Measurements from ENCODE around the gene ADAM8.

Gene ADAM8

GRCh38 chr10:133299738-133300137 is 23.1 kb upstream of the ADAM8 start:
- Mint-ChIP-seq H3K36me3 (peaks cover 46 to 63% of the 10 kb centered on the region in 2 donors), H3K27ac (no peak overlapping the region), H3K27me3 (no peaks in the 10 kb centered on the region), H3K4me3 (no peak overlapping the region), H3K4me1 (peaks cover 7 to 15% of the 10 kb centered on the region in 2 donors), H3K9me3 (no peaks in the 10 kb centered on the region)
- DNase-seq (no peak), ATAC-seq (replicated peaks) (no peak)

DNA sequence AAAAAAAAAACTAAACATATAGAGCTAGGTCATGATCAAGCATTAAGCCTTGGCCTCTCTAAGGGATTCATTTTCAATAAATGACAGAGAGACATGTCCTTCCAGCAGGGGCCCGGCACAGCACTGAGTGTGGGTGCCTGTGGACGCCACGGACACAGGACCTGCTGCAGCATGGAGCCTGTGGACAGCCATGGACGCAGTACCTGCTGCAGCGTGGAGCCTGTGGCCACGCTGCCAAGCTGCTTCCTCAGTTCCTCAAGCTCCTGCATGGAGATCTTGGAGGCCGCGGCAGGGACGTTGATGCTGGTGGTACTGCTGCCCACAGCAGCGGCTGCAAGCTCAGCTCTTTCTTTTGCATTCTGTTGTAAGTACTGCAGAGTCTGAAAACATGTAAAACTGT is 22.6 kb upstream of the ADAM8 start:
- H3K27ac Mint-ChIP-seq = no peak overlapping the region

GRCh38 chr10:133298466-133298865 is 21.8 kb upstream of the ADAM8 start:
- Mint-ChIP-seq H3K9me3 (no peaks in the 10 kb centered on the region), H3K27me3 (no peaks in the 10 kb centered on the region), H3K36me3 (peaks cover 55 to 69% of the 10 kb centered on the region in 2 donors), H3K27ac (no peak overlapping the region), H3K4me1 (peaks cover 6 to 11% of the 10 kb centered on the region in 2 donors), H3K4me3 (no peak overlapping the region)
- ATAC-seq (replicated peaks) (no peak), DNase-seq (no peak)

More for the DNA sequence above, 22.6 kb upstream of the ADAM8 start:
- Mint-ChIP-seq H3K36me3 (peaks cover 49 to 67% of the 10 kb centered on the region in 2 donors), H3K4me3 (no peak overlapping the region), H3K4me1 (peaks cover 7 to 14% of the 10 kb centered on the region in 2 donors), H3K27me3 (no peaks in the 10 kb centered on the region), H3K9me3 (no peaks in the 10 kb centered on the region)
- ATAC-seq (replicated peaks) = no peak
- DNase-seq = no peak

DNA sequence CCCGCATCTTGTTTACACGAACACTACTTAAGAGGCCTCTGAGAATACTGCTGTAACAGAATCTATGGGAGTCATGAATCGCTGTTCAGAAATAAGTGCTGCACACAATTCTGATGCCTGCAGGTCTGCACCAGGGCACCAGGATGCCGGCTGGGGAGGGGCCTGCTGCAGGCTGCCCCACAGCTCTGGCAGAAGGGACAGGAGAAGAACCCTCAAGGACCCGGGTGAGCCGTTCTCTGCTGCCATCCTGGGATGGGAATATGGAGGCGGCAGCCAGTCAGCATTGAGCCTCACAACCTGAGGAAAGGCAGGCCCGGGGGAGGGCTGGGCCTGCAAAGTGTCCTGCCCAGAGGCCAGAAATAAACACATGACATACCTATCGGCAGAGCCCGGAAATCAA is 20.8 kb upstream of the ADAM8 start:
- peaks cover 6 to 8% of the 10 kb centered on the region in 2 donors for H3K4me1 Mint-ChIP-seq

GRCh38 chr10:133295426-133296320 is 19.0 kb upstream of the ADAM8 start:
- no peak for ATAC-seq (replicated peaks)
- Mint-ChIP-seq H3K4me3 (no peak overlapping the region), H3K4me1 (peaks cover 4 to 7% of the 10 kb centered on the region in 2 donors), H3K36me3 (peaks cover 48 to 62% of the 10 kb centered on the region in 2 donors), H3K9me3 (no peaks in the 10 kb centered on the region), H3K27me3 (no peaks in the 10 kb centered on the region), H3K27ac (peak overlapping the region; percentile 5)
- DNase-seq = no peak

More for the DNA sequence above, 20.8 kb upstream of the ADAM8 start:
- H3K4me3 Mint-ChIP-seq = no peak overlapping the region
- H3K27me3 Mint-ChIP-seq = no peaks in the 10 kb centered on the region
- H3K36me3 Mint-ChIP-seq = peaks cover 52 to 67% of the 10 kb centered on the region in 2 donors
- H3K9me3 Mint-ChIP-seq = no peaks in the 10 kb centered on the region
- ATAC-seq (replicated peaks) = no peak
- DNase-seq = no peak
- no peak overlapping the region for H3K27ac Mint-ChIP-seq

DNA sequence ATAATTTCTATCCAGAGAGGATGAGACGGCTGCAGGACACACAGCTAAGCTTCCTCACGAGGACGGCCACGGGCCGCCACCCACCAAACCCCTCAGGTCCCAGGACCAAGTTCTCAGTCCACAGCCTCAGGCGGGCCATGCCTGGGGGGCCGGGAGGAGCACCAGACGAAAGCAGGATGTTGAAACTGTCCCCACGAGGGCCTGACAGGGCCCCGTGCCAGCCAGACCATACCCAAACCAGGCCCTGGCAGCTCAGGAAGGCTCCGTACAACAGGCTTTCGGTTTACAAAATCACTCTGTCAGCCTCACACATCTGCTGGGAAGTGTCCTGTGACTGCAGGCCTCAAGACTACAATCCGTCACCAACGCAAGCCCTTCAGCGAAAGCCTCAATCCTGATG is 17.5 kb upstream of the ADAM8 start:
- H3K4me1 Mint-ChIP-seq = peaks cover 3 to 7% of the 10 kb centered on the region in 2 donors
- no peaks in the 10 kb centered on the region for H3K9me3 Mint-ChIP-seq
- ATAC-seq (replicated peaks) (no peak), DNase-seq (no peak)
- peaks cover 43 to 58% of the 10 kb centered on the region in 2 donors for H3K36me3 Mint-ChIP-seq
- no peaks in the 10 kb centered on the region for H3K27me3 Mint-ChIP-seq
- no peak overlapping the region for H3K27ac Mint-ChIP-seq
- no peak overlapping the region for H3K4me3 Mint-ChIP-seq

DNA sequence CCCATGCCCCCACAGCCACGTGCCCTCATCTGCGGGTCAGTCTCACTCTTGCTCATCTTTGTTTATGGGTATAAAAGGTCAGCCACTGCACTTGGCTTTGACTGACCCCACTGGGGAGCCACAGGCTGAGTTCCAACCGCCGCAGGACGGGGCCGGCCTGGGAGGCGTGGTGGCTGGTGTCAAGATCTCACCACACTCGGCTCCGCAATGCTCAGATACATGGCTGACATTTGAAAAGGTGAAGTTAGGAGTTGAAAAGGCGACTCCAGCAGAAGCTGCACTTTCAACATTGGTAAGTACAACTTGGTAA is 17.1 kb upstream of the ADAM8 start:
- DNase-seq (no peak), ATAC-seq (replicated peaks) (no peak)
- H3K4me1 Mint-ChIP-seq = peaks cover 3 to 7% of the 10 kb centered on the region in 2 donors
- H3K9me3 Mint-ChIP-seq = no peaks in the 10 kb centered on the region
- no peak overlapping the region for H3K4me3 Mint-ChIP-seq
- peaks cover 43 to 60% of the 10 kb centered on the region in 2 donors for H3K36me3 Mint-ChIP-seq
- no peaks in the 10 kb centered on the region for H3K27me3 Mint-ChIP-seq
- no peak overlapping the region for H3K27ac Mint-ChIP-seq

- Mint-ChIP-seq H3K27ac (no peak overlapping the region), H3K27me3 (no peaks in the 10 kb centered on the region), H3K4me3 (no peak overlapping the region), H3K9me3 (no peaks in the 10 kb centered on the region), H3K36me3 (peaks cover 41 to 59% of the 10 kb centered on the region in 2 donors), H3K4me1 (peaks cover 3 to 7% of the 10 kb centered on the region in 2 donors)
- no peak for DNase-seq
- no peak for ATAC-seq (replicated peaks)
These were observed 16.5 kb upstream of the ADAM8 start for GRCh38 chr10:133292919-133293809.

GRCh38 chr10:133289761-133290160 is 13.1 kb upstream of the ADAM8 start:
- H3K36me3 Mint-ChIP-seq = peaks cover 49 to 65% of the 10 kb centered on the region in 2 donors

GRCh38 chr10:133287832-133288500 is 11.3 kb upstream of the ADAM8 start:
- H3K4me1 Mint-ChIP-seq = no peaks in the 10 kb centered on the region
- H3K9me3 Mint-ChIP-seq = no peaks in the 10 kb centered on the region
- peak overlapping the region; percentile 67 for H3K27ac Mint-ChIP-seq
- peaks cover 51 to 67% of the 10 kb centered on the region in 2 donors for H3K36me3 Mint-ChIP-seq
- no peaks in the 10 kb centered on the region for H3K27me3 Mint-ChIP-seq
- H3K4me3 Mint-ChIP-seq = no peak overlapping the region
- no peak for ATAC-seq (replicated peaks)
- DNase-seq = no peak

More at GRCh38 chr10:133289761-133290160, 13.1 kb upstream of the ADAM8 start:
- ATAC-seq (replicated peaks) = no peak
- Mint-ChIP-seq H3K27ac (no peak overlapping the region), H3K27me3 (no peaks in the 10 kb centered on the region), H3K4me1 (peaks cover 3 to 7% of the 10 kb centered on the region in 2 donors), H3K4me3 (no peak overlapping the region), H3K9me3 (no peaks in the 10 kb centered on the region)
- DNase-seq = no peak

GRCh38 chr10:133286366-133286765 is 9.7 kb upstream of the ADAM8 start:
- ATAC-seq (replicated peaks) (no peak), DNase-seq (no peak)
- Mint-ChIP-seq H3K4me1 (no peaks in the 10 kb centered on the region), H3K36me3 (peaks cover 58 to 75% of the 10 kb centered on the region in 2 donors), H3K27ac (no peak overlapping the region), H3K27me3 (no peaks in the 10 kb centered on the region), H3K4me3 (no peak overlapping the region), H3K9me3 (no peaks in the 10 kb centered on the region)

DNA sequence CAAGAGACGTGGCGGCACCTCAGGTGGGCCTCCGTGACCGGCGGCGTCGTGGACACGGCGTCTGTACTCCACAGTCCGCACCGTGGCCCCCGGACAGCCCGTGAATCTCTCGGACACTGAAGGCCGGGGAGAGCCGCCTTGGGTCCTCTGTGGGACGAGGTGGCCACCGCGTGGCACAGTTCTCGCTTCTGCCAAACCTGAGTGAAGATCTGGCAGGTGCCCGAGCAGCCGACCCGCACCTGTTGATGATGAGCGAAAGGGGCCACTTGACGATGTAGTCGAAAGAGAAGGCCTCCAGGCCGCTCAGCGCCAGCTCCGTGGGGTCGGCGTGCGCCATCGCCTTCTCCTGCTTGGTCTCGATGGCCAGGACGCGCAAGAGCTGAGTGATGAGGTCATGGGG is 8.5 kb upstream of the ADAM8 start:
- no peak for DNase-seq
- H3K27me3 Mint-ChIP-seq = no peaks in the 10 kb centered on the region
- H3K4me3 Mint-ChIP-seq = no peak overlapping the region
- peaks cover 0 to 3% of the 10 kb centered on the region in 2 donors for H3K4me1 Mint-ChIP-seq
- no peak overlapping the region for H3K27ac Mint-ChIP-seq
- H3K9me3 Mint-ChIP-seq = no peaks in the 10 kb centered on the region
- H3K36me3 Mint-ChIP-seq = peaks cover 61 to 74% of the 10 kb centered on the region in 2 donors
- no peak for ATAC-seq (replicated peaks)

DNA sequence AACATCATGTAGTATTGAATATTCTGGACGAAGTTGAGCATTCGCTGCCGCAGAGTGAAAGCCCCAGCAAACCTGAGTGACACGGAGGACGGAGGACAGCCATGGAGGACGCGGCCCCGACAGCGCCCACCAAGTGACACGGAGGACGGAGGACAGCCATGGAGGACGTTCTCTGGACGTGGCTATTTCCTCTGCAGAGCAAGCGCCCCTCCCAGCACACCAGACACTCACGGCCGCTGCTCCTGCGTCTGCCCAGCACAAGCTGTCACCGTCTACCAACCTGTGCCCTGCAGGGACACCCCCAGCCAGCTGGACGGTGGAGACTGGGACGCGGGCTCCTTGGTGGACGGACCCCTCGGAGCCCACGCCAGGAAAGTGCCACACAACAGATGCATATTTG is 7.3 kb upstream of the ADAM8 start:
- H3K27ac Mint-ChIP-seq = no peak overlapping the region
- H3K36me3 Mint-ChIP-seq = peaks cover 58 to 70% of the 10 kb centered on the region in 2 donors
- DNase-seq = no peak
- H3K9me3 Mint-ChIP-seq = no peaks in the 10 kb centered on the region
- H3K27me3 Mint-ChIP-seq = no peaks in the 10 kb centered on the region
- peaks cover 2 to 16% of the 10 kb centered on the region in 2 donors for H3K4me1 Mint-ChIP-seq
- no peak overlapping the region for H3K4me3 Mint-ChIP-seq
- no peak for ATAC-seq (replicated peaks)

GRCh38 chr10:133282846-133283390 is 6.2 kb upstream of the ADAM8 start:
- Mint-ChIP-seq H3K27ac (no peak overlapping the region), H3K9me3 (no peaks in the 10 kb centered on the region), H3K36me3 (peaks cover 59 to 69% of the 10 kb centered on the region in 2 donors), H3K4me1 (peaks cover 12 to 26% of the 10 kb centered on the region in 2 donors), H3K27me3 (no peaks in the 10 kb centered on the region), H3K4me3 (no peak overlapping the region)
- DNase-seq = no peak
- ATAC-seq (replicated peaks) = no peak
